ENCODE measurements around the gene BNIP3. TPM values are rescaled to one million over a fixed set of nuclear protein-coding genes. Genes with fewer than 3 reads are reported as not detected.

Gene BNIP3
- total RNA-seq, 1 donor, result 8.1 TPM

Other genes starting within 250 kb of the BNIP3 start
- 25.6 TPM for gene PPP2R2D, start 80.9 kb downstream of the BNIP3 start, total RNA-seq
- under 0.01 TPM for gene JAKMIP3, start 84.0 kb upstream of the BNIP3 start, total RNA-seq
- gene DPYSL4, start 205.0 kb upstream of the BNIP3 start, total RNA-seq, result 0.27 TPM

All from hematopoietic multipotent progenitor cell (in vitro differentiated cells).